HT-29 (cell line): ENCODE measurements around the gene ERC1. TPM values are rescaled to one million over a fixed set of nuclear protein-coding genes. Genes with fewer than 3 reads are reported as not detected.
"Not testable (repeated sequence)": the region's sequence is repeated elsewhere in the genome, so short reads cannot be mapped to it uniquely, and the experiment has no call there.

Experiments
- DNase-seq: peaks from one replicate; pipeline ENCODE4 v3.0.0-alpha.2; 2015; ENCODE audit warnings: low spot score
- total RNA-seq: library from RNA; depleted of rRNA; stranded (reverse); fragments of >200 nt; shearing (Covaris generic); gene quantifications from 2 replicates; pipeline ENCODE4 v1.2.3, GENCODE V29; 2014

ERC1 gene
- total RNA-seq, 1 experiment from 2014 or later: 11.6 TPM

DNA sequence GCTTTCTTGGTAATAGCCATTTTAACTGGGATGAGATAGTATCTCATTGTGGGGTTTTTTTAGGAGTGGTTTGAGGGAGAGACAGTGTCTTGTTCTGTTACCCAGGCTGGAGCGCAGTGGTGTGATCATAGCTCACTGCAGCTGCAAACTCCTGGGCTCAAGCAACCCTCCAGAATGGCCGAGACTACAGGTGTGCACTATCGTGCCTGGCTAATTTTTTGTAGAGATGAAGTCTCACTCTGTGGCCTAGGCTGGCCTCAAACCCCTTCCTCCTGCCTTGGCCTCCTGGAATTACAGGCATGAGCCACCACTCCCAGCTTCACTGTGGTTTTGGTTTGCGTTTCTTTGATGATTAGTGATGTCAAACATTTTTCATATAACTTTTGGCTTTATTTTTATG is 293.6 kb downstream of the ERC1 start:
- no peak for DNase-seq

DNA sequence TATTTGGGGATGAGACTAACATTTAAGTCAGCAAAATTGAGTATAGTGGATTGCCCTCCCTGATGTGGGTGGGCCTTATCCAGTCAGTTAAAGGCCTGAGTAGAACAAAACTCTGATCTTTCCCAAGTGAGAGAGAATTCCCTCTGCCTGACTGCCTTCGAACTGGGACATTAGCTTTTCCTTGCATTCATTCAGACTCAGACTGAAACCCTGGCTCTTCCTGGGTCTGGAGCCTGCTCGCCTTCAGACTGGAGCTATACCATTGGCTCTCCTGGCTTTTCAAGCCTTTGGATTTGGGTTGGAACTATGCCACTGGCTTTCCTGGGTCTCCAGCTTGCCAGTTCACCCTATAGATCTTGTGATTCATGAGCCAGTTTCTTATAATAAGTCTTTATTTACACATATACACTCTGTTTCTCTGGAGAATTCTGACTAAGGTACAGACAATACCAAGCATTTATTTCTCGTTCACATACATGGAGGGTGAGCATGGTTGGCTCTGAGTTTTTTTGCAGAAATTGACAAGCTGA is 296.5 kb downstream of the ERC1 start:
- DNase-seq: no peak

GRCh38 chr12:1288333-1288732 is 297.3 kb downstream of the ERC1 start:
- no peak for DNase-seq

DNA sequence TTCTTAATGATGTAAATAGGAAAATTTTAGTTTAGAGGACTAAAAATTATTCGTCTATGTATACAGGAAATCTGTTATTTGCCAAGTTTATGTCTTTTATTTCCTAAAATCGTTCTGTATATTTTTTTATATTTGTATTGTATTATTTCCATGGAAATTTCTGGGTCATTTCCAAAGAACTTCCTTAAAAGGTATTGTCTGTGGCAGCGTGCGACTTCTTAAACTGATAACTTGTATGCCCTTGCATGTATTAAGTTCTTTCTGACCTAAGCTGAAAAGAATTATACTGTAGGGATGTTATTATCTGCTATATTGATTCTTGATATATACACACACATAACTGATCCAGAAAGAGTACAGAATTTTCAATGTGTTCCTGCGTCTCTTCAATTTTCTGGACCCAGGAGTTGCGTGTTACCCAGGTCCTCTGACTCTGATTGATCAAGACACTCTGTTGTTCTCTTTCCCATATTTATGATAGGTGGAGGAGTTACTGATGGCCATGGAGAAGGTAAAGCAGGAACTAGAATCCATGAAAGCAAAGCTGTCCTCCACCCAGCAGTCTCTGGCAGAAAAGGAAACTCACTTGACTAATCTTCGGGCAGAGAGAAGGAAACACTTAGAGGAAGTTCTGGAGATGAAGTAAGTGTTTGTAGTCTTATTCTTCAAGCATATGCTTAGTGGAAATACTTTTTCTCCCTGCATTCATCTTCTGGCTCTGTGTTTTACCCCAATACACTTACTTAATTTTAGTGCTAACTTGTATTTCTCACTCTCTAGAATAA is 298.5 kb downstream of the ERC1 start:
- peak; percentile 10 for DNase-seq

- DNase-seq: no peak
Observed at GRCh38 chr12:1290716-1291115, 299.7 kb downstream of the ERC1 start.

- peak; percentile 57 for DNase-seq
Observed at GRCh38 chr12:1291601-1292332, 300.7 kb downstream of the ERC1 start.

GRCh38 chr12:1293901-1294300 is 302.9 kb downstream of the ERC1 start:
- no peak for DNase-seq

- DNase-seq: no peak
Observed at GRCh38 chr12:1297206-1297605, 306.2 kb downstream of the ERC1 start.

DNA sequence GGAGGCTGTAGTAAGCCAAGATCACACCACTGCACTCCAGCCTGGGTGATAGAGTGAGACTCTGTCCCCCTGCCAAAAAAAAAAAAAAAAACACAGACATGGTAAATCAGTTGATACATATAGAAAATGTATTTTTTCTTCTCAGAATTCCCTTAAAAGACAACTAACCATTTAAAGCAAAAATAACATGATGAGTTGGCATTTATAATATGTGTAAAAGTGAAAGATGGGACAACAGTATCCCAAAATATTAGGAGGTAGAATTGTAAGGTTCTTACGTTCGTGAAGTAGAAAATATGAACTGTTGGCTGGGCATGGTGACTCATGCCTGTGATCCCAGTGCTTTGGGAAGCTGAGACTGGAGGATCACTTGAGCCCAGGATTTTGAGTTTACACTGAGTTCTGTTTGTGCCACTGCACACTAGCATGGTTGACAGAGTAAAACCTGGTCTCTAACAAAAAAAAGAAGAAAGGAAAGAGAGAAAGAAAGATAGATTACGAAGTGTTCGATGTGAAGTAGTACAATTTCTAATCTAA is 306.7 kb downstream of the ERC1 start:
- no peak for DNase-seq

DNA sequence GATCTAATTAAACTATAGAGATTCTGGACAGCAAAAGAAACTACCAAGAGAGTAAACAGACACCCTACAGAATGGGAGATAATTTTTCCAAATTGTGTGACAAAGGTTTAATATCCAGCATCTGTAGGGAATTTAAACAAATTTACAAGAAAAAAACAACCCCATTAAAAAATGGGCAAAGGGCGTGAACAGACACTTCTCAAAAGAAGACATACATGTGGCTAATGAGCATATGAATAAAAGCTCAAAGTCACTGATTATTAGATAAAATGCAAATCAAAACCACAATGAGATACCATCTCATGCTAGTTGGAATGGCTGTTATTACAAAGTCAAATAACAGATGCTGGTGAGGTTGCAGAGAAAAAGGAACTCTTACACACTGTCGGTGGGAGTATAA is 309.4 kb downstream of the ERC1 start:
- DNase-seq: no peak

- no peak for DNase-seq
Observed at GRCh38 chr12:1302201-1302870, 311.3 kb downstream of the ERC1 start.

DNA sequence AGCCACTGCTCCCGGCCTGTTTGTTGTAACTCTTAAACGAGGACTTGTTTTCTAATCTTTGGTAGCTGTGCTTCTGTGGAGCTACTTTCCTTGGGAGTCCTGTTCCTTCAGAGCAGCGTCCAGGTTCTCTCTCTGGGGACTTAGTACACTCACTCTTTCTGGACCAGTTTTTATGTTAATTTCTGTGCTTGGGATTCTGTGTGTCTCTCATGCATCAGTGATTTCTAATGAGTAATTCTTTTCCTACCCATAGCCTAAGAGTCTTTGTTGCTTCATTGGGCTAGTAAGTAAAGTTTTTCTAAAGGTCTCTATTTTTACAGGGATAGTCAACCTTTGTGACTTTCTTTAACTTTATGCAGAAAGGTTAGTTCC is 314.0 kb downstream of the ERC1 start:
- no peak for DNase-seq

DNA sequence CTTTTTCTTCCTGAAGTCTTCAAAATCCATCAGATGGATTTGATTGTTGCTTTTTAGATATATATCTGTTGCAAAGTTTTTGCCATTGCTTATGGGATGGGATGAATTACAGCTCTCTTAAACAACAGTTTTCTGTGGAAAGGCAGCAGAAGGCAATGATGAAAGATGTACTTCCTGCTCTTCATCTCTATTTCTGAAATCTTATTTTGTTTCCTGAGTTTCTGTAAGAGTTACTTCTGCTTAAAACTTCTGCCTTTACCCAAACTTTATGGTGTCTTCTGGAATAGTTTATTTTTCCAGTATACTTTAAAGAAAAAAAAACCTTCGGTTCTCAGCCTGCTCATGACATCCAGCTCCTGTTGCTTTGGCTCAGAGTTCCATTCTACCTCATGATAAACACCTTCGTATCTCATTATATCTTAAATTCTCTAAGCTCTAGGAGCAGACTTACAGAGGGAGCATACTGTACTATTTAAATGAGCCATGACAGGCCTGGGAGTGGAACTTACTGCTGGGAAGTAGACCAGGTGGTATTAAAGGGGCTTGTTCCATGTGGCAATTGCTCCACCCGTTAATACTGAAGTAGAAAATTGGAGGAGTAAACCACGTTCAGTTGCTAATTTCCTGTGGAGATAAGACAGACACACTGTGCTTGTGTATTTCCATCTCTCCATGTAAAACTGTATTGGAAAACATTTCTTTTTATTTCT is 314.9 kb downstream of the ERC1 start:
- no peak for DNase-seq

- no peak for DNase-seq
Observed at GRCh38 chr12:1306817-1307216, 315.8 kb downstream of the ERC1 start.

DNA sequence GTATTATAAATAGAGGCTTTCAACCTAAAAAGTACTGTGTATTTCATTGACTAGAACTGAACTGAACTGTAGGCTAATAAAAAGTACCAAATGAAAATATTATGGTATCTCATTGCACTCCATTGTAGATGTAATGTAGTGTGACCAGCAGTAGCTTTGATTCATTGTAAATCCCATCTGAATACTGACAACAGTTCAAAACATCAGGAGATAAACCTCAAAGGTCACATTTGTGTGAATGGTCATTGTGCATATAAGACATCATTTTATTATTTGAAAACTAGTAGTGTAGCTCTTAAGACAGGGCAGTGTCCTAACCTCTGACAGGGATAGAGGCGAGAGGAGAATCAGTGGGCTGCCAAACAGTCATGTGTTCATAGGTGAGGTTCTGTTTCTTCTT is 316.8 kb downstream of the ERC1 start:
- no peak for DNase-seq

GRCh38 chr12:1309613-1310012 is 318.6 kb downstream of the ERC1 start:
- DNase-seq: no peak

GRCh38 chr12:1310653-1311052 is 319.6 kb downstream of the ERC1 start:
- DNase-seq: no peak

DNA sequence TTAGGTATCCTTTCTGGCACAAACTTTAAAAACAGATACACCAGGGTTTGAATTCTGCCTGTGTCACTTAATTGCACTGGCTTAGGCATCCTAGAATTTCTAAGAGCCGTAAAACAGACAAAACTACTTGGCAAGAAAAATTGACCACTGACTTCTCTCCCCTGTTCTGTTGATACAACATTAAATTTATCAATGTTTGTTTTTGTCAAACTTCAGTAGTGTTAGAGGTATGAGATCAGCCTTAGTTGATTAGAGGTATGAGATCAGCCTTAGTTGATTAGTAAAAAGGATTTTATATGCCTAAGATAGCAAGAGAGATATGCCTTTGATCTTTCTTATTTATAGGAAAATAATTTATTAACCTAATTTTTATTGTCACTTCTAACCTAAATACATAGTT is 320.1 kb downstream of the ERC1 start:
- DNase-seq: no peak

- DNase-seq: no peak
Observed at GRCh38 chr12:1313906-1314305, 322.9 kb downstream of the ERC1 start.

DNA sequence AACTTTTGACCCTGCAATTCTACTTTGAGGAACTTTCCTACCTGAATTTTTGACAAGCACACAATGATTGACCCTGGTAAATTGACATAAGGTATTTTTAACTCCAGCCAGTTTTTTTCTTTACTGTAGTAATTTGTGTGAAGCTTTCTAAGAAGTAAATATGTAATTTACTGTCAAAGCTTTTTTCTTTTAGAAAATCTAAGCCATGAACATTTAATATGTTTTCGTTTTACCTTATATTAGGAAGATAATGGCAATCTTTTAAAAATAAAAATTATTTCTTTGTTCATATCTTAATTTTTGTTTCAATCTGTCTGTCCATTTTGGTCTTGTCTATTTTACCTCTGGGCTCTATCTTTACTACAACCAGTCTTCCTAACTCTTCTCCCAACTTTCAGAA is 323.5 kb downstream of the ERC1 start:
- DNase-seq: no peak

- not testable (repeated sequence) for DNase-seq
Observed at GRCh38 chr12:1316991-1317390, 326.0 kb downstream of the ERC1 start.
